A549 (cell line): Measurements from ENCODE around the gene RUNX1. TPM values are rescaled to one million over a fixed set of nuclear protein-coding genes. Genes with fewer than 3 reads are reported as not detected.

ENCODE experiments used
- ATAC-seq, 2 experiments: fragments of 200-7000 bp in 1 of 2; fragments of >200 bp in 1 of 2; cut with Nextera tagmentation in 1 of 2; cut with Tn5 transposase in 1 of 2; 3 replicates each; pipeline versions ENCODE4 v1.8.0 to v1.9.1; 2018 to 2020; ENCODE audit warnings: mild to moderate bottlenecking in 1 of 2, moderate library complexity in 1 of 2
- CTCF ChIA-PET: fragments of 300-600 bp; sonication (Branson Sonifier 250); formaldehyde crosslinking; extraction: SDS; loops from one replicate; lab custom pipeline; 2021; ENCODE audit warnings: antibody characterized with exemption, inconsistent platforms; lab: Yijun Ruan, JAX
- POLR2A ChIA-PET: fragments of 350-600 bp; formaldehyde crosslinking; extraction: SDS; loops from one replicate; lab custom pipeline; 2021; ENCODE audit warnings: antibody characterized with exemption, inconsistent platforms; lab: Yijun Ruan, JAX
- DNase-seq, 2 experiments: peaks; one replicate each; pipeline versions ENCODE4 v3.0.0 to v3.0.0-alpha.2; 2011 to 2016; ENCODE audit warnings: low read depth in 1 of 2, low spot score in 1 of 2
- FAIRE-seq: peaks from 2 replicates; lab custom pipeline; 2011; peaks lifted over from hg19 to GRCh38; lab: Jason Lieb, UNC
- H3K27ac ChIP-seq, 2 experiments: fragments of >200 bp; sonication (Bioruptor Twin); formaldehyde crosslinking; 3 replicates each; pipeline ENCODE4 v1.5.1; 2016 to 2017
- H3K4me1 ChIP-seq: fragments of >200 bp; sonication (Bioruptor Twin); formaldehyde crosslinking; 3 replicates; pipeline ENCODE4 v1.6.1; 2016
- H3K4me2 ChIP-seq: fragments of >200 bp; sonication (Bioruptor Twin); formaldehyde crosslinking; 3 replicates; pipeline ENCODE4 v1.6.1; 2016
- H3K4me3 ChIP-seq: fragments of >200 bp; sonication (Bioruptor Twin); formaldehyde crosslinking; 3 replicates; pipeline ENCODE4 v1.5.1; 2016
- H3K9me3 ChIP-seq: fragments of >200 bp; sonication (Bioruptor Twin); formaldehyde crosslinking; 3 replicates; pipeline ENCODE4 v1.6.1; 2016
- ATOH8 ChIP-seq: fragments of 250-450 bp; sonication (Bioruptor Pico); IDR thresholded peaks from 2 replicates; pipeline ENCODE4 v1.5.0; 2020; ENCODE audit warnings: low read depth, mild to moderate bottlenecking, moderate library complexity
- BCL3 ChIP-seq: fragments of >200 bp; sonication (Bioruptor Twin); formaldehyde crosslinking; IDR thresholded peaks from 3 replicates; pipeline ENCODE4 v1.6.1; 2016
- CBX2 ChIP-seq: fragments of 200-600 bp; sonication (generic); IDR thresholded peaks from 2 replicates; pipeline ENCODE4 v1.6.1; 2016; ENCODE audit warnings: low read depth, mild to moderate bottlenecking, borderline replicate concordance
- CBX8 ChIP-seq: fragments of 200-600 bp; sonication (generic); IDR thresholded peaks from 2 replicates; pipeline ENCODE4 v1.6.1; 2016
- CHD2 ChIP-seq: fragments of 150-350 bp; IDR thresholded peaks from 2 replicates; pipeline ENCODE4 v1.6.1; 2014; ENCODE audit warnings: low read length; ENCODE audit not compliant: partially characterized antibody
- CHD4 ChIP-seq: fragments of 200-600 bp; sonication (generic); IDR thresholded peaks from 2 replicates; pipeline ENCODE4 v1.6.1; 2016; ENCODE audit warnings: antibody characterized with exemption, mild to moderate bottlenecking, borderline replicate concordance
- EHF ChIP-seq: fragments of 250-450 bp; sonication (Bioruptor Pico); IDR thresholded peaks from 2 replicates; pipeline ENCODE4 v1.5.0; 2020; ENCODE audit warnings: mild to moderate bottlenecking
- ESRRA ChIP-seq: fragments of 150-350 bp; IDR thresholded peaks from 2 replicates; pipeline ENCODE4 v1.6.1; 2014; ENCODE audit warnings: mild to moderate bottlenecking, low read length, borderline replicate concordance
- FOSB ChIP-seq: fragments of 250-450 bp; sonication (Bioruptor Pico); IDR thresholded peaks from 2 replicates; pipeline ENCODE4 v1.5.0; 2020; ENCODE audit warnings: mild to moderate bottlenecking, moderate library complexity
- FOSL2 ChIP-seq, 2 experiments: fragments of 450-650 bp in 1 of 2; fragments of >200 bp in 1 of 2; sonication (Bioruptor Twin) in 1 of 2; formaldehyde crosslinking; IDR thresholded peaks; 2 replicates each; pipeline versions ENCODE4 v1.5.0 to v1.6.1; 2016 to 2020; ENCODE audit warnings: mild to moderate bottlenecking in 1 of 2, moderate library complexity in 1 of 2
- GATA3 ChIP-seq: IDR thresholded peaks from 2 replicates; pipeline ENCODE4 v1.6.1; 2012; ENCODE audit warnings: borderline replicate concordance
- HDAC2 ChIP-seq: fragments of 200-600 bp; sonication (generic); IDR thresholded peaks from 2 replicates; pipeline ENCODE4 v1.6.1; 2016
- HEYL ChIP-seq: fragments of 250-450 bp; sonication (Bioruptor Pico); IDR thresholded peaks from 2 replicates; pipeline ENCODE4 v1.8.0; 2021; ENCODE audit warnings: mild to moderate bottlenecking, moderate library complexity
- HOXB13 ChIP-seq: fragments of 250-450 bp; sonication (Bioruptor Pico); IDR thresholded peaks from 2 replicates; pipeline ENCODE4 v1.5.0; 2020; ENCODE audit warnings: low read depth, mild to moderate bottlenecking, moderate library complexity
- HOXB5 ChIP-seq: fragments of 250-450 bp; sonication (Bioruptor Pico); IDR thresholded peaks from 2 replicates; pipeline ENCODE4 v1.5.0; 2020; ENCODE audit warnings: mild to moderate bottlenecking, moderate library complexity
- JUN ChIP-seq, 2 experiments: fragments of >200 bp; sonication (Bioruptor Twin); formaldehyde crosslinking; IDR thresholded peaks; 2 replicates in 1 of 2; 3 replicates in 1 of 2; pipeline ENCODE4 v1.6.1; 2016 to 2017
- KDM1A ChIP-seq: fragments of 200-600 bp; sonication (generic); IDR thresholded peaks from 2 replicates; pipeline ENCODE4 v1.6.1; 2016; ENCODE audit warnings: low read depth, mild to moderate bottlenecking
- MAFK ChIP-seq: fragments of 450-650 bp; IDR thresholded peaks from 2 replicates; pipeline ENCODE4 v1.6.1; 2014; ENCODE audit not compliant: partially characterized antibody
- MAX ChIP-seq: IDR thresholded peaks from 2 replicates; pipeline ENCODE4 v1.6.1; 2012
- MAZ ChIP-seq: fragments of 150-350 bp; IDR thresholded peaks from 2 replicates; pipeline ENCODE4 v1.6.1; 2014; ENCODE audit warnings: antibody characterized with exemption, low read depth, low read length, borderline replicate concordance
- NFE2L2 ChIP-seq: fragments of 150-350 bp; conservative IDR thresholded peaks from 2 replicates; pipeline ENCODE4 v1.6.1; 2014; ENCODE audit warnings: low read length
- PBX3 ChIP-seq: IDR thresholded peaks from 2 replicates; pipeline ENCODE4 v1.6.1; 2012
- PHF8 ChIP-seq: fragments of 200-600 bp; sonication (generic); IDR thresholded peaks from 2 replicates; pipeline ENCODE4 v1.6.1; 2016; ENCODE audit warnings: low read depth, mild to moderate bottlenecking, antibody characterized with exemption, moderate library complexity, borderline replicate concordance
- POLR2A ChIP-seq: IDR thresholded peaks from 2 replicates; pipeline ENCODE4 v1.6.1; 2012; ENCODE audit warnings: mild to moderate bottlenecking, low read length
- RARB ChIP-seq: fragments of 250-450 bp; sonication (Bioruptor Pico); IDR thresholded peaks from 2 replicates; pipeline ENCODE4 v1.8.0; 2021; ENCODE audit warnings: mild to moderate bottlenecking, moderate library complexity
- REST ChIP-seq: fragments of 200-600 bp; sonication (generic); IDR thresholded peaks from 2 replicates; pipeline ENCODE4 v1.6.1; 2016; ENCODE audit warnings: antibody characterized with exemption, mild to moderate bottlenecking, moderate library complexity
- RFX5 ChIP-seq: fragments of 450-650 bp; IDR thresholded peaks from 2 replicates; pipeline ENCODE4 v1.7.1; 2014; ENCODE audit warnings: antibody characterized with exemption, mild to moderate bottlenecking, moderate library complexity
- USF2 ChIP-seq: fragments of 450-650 bp; IDR thresholded peaks from 2 replicates; pipeline ENCODE4 v1.6.1; 2014; ENCODE audit warnings: antibody characterized with exemption
- ZFP36 ChIP-seq: fragments of 450-650 bp; IDR thresholded peaks from 2 replicates; pipeline ENCODE4 v1.6.1; 2014; ENCODE audit warnings: borderline replicate concordance; ENCODE audit not compliant: partially characterized antibody
- WGBS: methylation state at CpG from one replicate; pipeline ENCODE4 v1.1.6; 2017; ENCODE audit errors: missing lambda C conversion rate; 5-methylcytosine and 5-hydroxymethylcytosine counted together
- polyA plus RNA-seq, 4 experiments: library from polyadenylated mRNA; depleted of rRNA in 3 of 4; stranded (reverse); fragments of >200 nt; fragmentation: RNase III in 1 of 4; extraction: RNeasy Plus Mini Kit Qiagen cat#74134 plus additional on column Dnase treatment in 1 of 4; gene quantifications; 2 replicates in 3 of 4; 3 replicates in 1 of 4; pipeline ENCODE4 v1.2.3, GENCODE V29; 2011 to 2017

Gene RUNX1
- polyA plus RNA-seq, 2 of the 4 experiments (the other 2 are of a cell fraction), result 5.5 TPM

GRCh38 chr21:34793471-34793870 lies 255.6 kb downstream of the RUNX1 start:
- no peak overlapping the region for H3K4me2 ChIP-seq
- ChIA-PET POLR2A (no interaction called here), CTCF (interaction anchor here (1.9 kb wide), 1 partner anchor 12 kb away, joined by 4 read pairs; no protein-coding TSS in a partner anchor)
- H3K4me3 ChIP-seq, result no peak overlapping the region
- peaks cover 62% of the 10 kb centered on the region for H3K4me1 ChIP-seq
- 86% methylated on average over 6 of the region's 6 CpGs for WGBS
- no peaks in the 10 kb centered on the region for H3K9me3 ChIP-seq
- FAIRE-seq, result no peak
- ATAC-seq, result no peak
- H3K27ac ChIP-seq, result peak overlapping the region in 1 of 2 experiments; percentile 49; a peak in 2 of 6 replicates
- DNase-seq, result no peak
- no peak for TF ChIP-seq POLR2A
- TF ChIP-seq EHF (CRISPR knock-in tag), result no peak
- no peak for TF ChIP-seq CHD2
- no peak for TF ChIP-seq REST
- no peak for TF ChIP-seq CHD4
- no peak for TF ChIP-seq ZFP36
- no peak for TF ChIP-seq HDAC2
- TF ChIP-seq GATA3, result no peak
- no peak for TF ChIP-seq NFE2L2
- TF ChIP-seq MAFK, result no peak
- TF ChIP-seq RFX5, result no peak
- TF ChIP-seq CBX2, result no peak
- TF ChIP-seq, all 56 proteins: peak for 0

- H3K4me1 ChIP-seq, result peaks cover 55% of the 10 kb centered on the region
- ChIA-PET POLR2A (no interaction called here), CTCF (no interaction called here)
- H3K27ac ChIP-seq, result no peak overlapping the region; a peak in 1 of 6 replicates
- 95% methylated on average over 23 of the region's 27 CpGs for WGBS
- no peak for TF ChIP-seq RARB (CRISPR knock-in tag)
- no peak for TF ChIP-seq HOXB5 (CRISPR knock-in tag)
- TF ChIP-seq MAFK, result no peak
- TF ChIP-seq PBX3, result no peak
- TF ChIP-seq PHF8, result no peak
- no peak for TF ChIP-seq BCL3
- no peak for TF ChIP-seq ESRRA
- TF ChIP-seq EHF (CRISPR knock-in tag), result no peak
- TF ChIP-seq USF2, result no peak
- TF ChIP-seq CBX8, result no peak
- TF ChIP-seq HOXB13 (CRISPR knock-in tag), result no peak
- TF ChIP-seq HEYL, result no peak
- no peak for TF ChIP-seq KDM1A
- TF ChIP-seq JUN (IDR thresholded peaks at IDR 0.05), result no peak
- TF ChIP-seq MAX, result no peak
- TF ChIP-seq MAZ, result no peak
- no peak for TF ChIP-seq FOSL2 (IDR thresholded peaks at IDR 0.05)
- TF ChIP-seq FOSL2 (CRISPR knock-in tag; IDR thresholded peaks at IDR 0.05), result no peak
- TF ChIP-seq ATOH8 (CRISPR knock-in tag), result no peak
- no peak for TF ChIP-seq FOSB (CRISPR knock-in tag)
- H3K9me3 ChIP-seq, result no peaks in the 10 kb centered on the region
- DNase-seq (no peak), ATAC-seq (no peak), FAIRE-seq (no peak)
- no peak overlapping the region for H3K4me3 ChIP-seq
- no peak overlapping the region for H3K4me2 ChIP-seq
Observed at GRCh38 chr21:34792504-34793089, 256.5 kb downstream of the RUNX1 start.
